A673 (cell line): ENCODE measurements around the gene STAB2. TPM values are rescaled to one million over a fixed set of nuclear protein-coding genes. Genes with fewer than 3 reads are reported as not detected.

Experiments
- BruUV-seq: library from RNA; stranded (reverse); fragments of 400-500 nt; replicated peaks from 2 replicates; lab custom pipeline; 2021; lab: Mats Ljungman, UMichigan
- CTCF ChIA-PET: fragments of 300-600 bp; sonication (Branson Sonifier 250); formaldehyde crosslinking; loops from one replicate; lab custom pipeline; 2022; ENCODE audit warnings: antibody characterized with exemption; lab: Charles Lee
- POLR2A ChIA-PET: fragments of 300-600 bp; sonication (Branson Sonifier 250); formaldehyde crosslinking; loops from one replicate; lab custom pipeline; 2022; ENCODE audit warnings: antibody characterized with exemption; ENCODE audit not compliant: low non-redundant PET; lab: Charles Lee
- DNase-seq: peaks from one replicate; pipeline ENCODE4 v3.0.0-alpha.2; 2015; ENCODE audit warnings: low spot score
- H3K27ac ChIP-seq: fragments of 200-600 bp; sonication (generic); 2 replicates; pipeline ENCODE4 v1.5.1; 2016; ENCODE audit warnings: mixed run types, low read depth, mild to moderate bottlenecking, mixed read lengths, antibody characterized with exemption, low read length; ENCODE audit not compliant: poor library complexity, severe bottlenecking
- H3K27me3 ChIP-seq: fragments of 200-600 bp; sonication (generic); replicated peaks from 2 replicates; pipeline ENCODE4 v1.6.1; 2017; ENCODE audit warnings: mixed run types, low read depth, mild to moderate bottlenecking, mixed read lengths, antibody characterized with exemption, low read length; ENCODE audit not compliant: insufficient read depth, poor library complexity
- H3K36me3 ChIP-seq: fragments of 200-600 bp; sonication (generic); 2 replicates; pipeline ENCODE4 v1.6.1; 2016; ENCODE audit warnings: mixed run types, mild to moderate bottlenecking, mixed read lengths, antibody characterized with exemption, low read length; ENCODE audit not compliant: insufficient read depth, poor library complexity, severe bottlenecking
- H3K4me1 ChIP-seq: fragments of 200-600 bp; sonication (generic); 2 replicates; pipeline ENCODE4 v1.6.1; 2017; ENCODE audit warnings: mixed run types, mild to moderate bottlenecking, mixed read lengths, antibody characterized with exemption, low read length; ENCODE audit not compliant: insufficient read depth, poor library complexity, severe bottlenecking
- H3K4me3 ChIP-seq: fragments of 200-600 bp; sonication (generic); 2 replicates; pipeline ENCODE4 v1.5.1; 2016; ENCODE audit warnings: low read depth, mixed run types, mild to moderate bottlenecking, mixed read lengths, low read length; ENCODE audit not compliant: poor library complexity, severe bottlenecking
- H3K9me3 ChIP-seq: fragments of 200-600 bp; sonication (generic); 2 replicates; pipeline ENCODE4 v1.6.1; 2016; ENCODE audit warnings: mixed run types, low read depth, mild to moderate bottlenecking, mixed read lengths, antibody characterized with exemption, low read length; ENCODE audit not compliant: poor library complexity, severe bottlenecking
- CTCF ChIP-seq: fragments of 300-800, 200-600 bp; sonication (generic); conservative IDR thresholded peaks from 2 replicates; pipeline ENCODE4 v1.5.1; 2017; ENCODE audit warnings: low read depth, mild to moderate bottlenecking, antibody characterized with exemption, low read length, moderate library complexity, mixed read lengths
- EZH2 ChIP-seq: fragments of 200-600 bp; sonication (generic); IDR thresholded peaks from 2 replicates; pipeline ENCODE4 v1.6.1; 2017; ENCODE audit warnings: borderline replicate concordance, low read depth, mild to moderate bottlenecking, mixed read lengths, antibody characterized with exemption, low read length; ENCODE audit not compliant: poor library complexity, severe bottlenecking
- intact Hi-C: fragments of 100-400 bp; cut with micrococcal nuclease; formaldehyde crosslinking; loops from one replicate; pipeline ENCODE4 v1.10.0; 2022; ENCODE audit not compliant: unreplicated experiment
- total RNA-seq: library from RNA; stranded (reverse); gene quantifications from 2 replicates; pipeline ENCODE4 v1.2.3, GENCODE V29; 2021

The STAB2 gene
- total RNA-seq, 1 experiment from 2014 or later = not detected

- Histone ChIP-seq H3K27me3 (no peaks in the 10 kb centered on the region), H3K9me3 (no peaks in the 10 kb centered on the region), H3K27ac (no peak overlapping the region), H3K36me3 (peaks cover 13% of the 10 kb centered on the region), H3K4me1 (no peaks in the 10 kb centered on the region), H3K4me3 (no peak overlapping the region)
- CTCF ChIA-PET = no interaction called here
- no TSS peak for BruUV-seq
- intact Hi-C loops = no loop called here
- TF ChIP-seq EZH2 = no peak
- no peak for TF ChIP-seq CTCF
- no peak for DNase-seq
- POLR2A ChIA-PET = no interaction called here
These were observed 198.4 kb downstream of the STAB2 start for GRCh38 chr12:103785243-103786031.

- H3K4me3 ChIP-seq = no peak overlapping the region
- peaks cover 10% of the 10 kb centered on the region for H3K36me3 ChIP-seq
- intact Hi-C loops = no loop called here
- H3K27me3 ChIP-seq = no peaks in the 10 kb centered on the region
- H3K9me3 ChIP-seq = no peaks in the 10 kb centered on the region
- no peak overlapping the region for H3K27ac ChIP-seq
- ChIA-PET POLR2A (no interaction called here), CTCF (no interaction called here)
- no TSS peak for BruUV-seq
- no peak for TF ChIP-seq CTCF
- TF ChIP-seq EZH2 = no peak
- no peaks in the 10 kb centered on the region for H3K4me1 ChIP-seq
- DNase-seq = no peak
These were observed 199.1 kb downstream of the STAB2 start for GRCh38 chr12:103786201-103786600.

- CTCF ChIA-PET = no interaction called here
These were observed 204.4 kb downstream of the STAB2 start for GRCh38 chr12:103791350-103791920.

More at GRCh38 chr12:103791350-103791920, 204.4 kb downstream of the STAB2 start:
- Histone ChIP-seq H3K4me1 (peaks cover under 1% of the 10 kb centered on the region), H3K4me3 (no peak overlapping the region), H3K9me3 (no peaks in the 10 kb centered on the region), H3K27ac (no peak overlapping the region), H3K27me3 (no peaks in the 10 kb centered on the region), H3K36me3 (peaks cover 22% of the 10 kb centered on the region)
- DNase-seq = no peak
- intact Hi-C loops = no loop called here
- POLR2A ChIA-PET = no interaction called here
- no TSS peak for BruUV-seq
- no peak for TF ChIP-seq EZH2
- no peak for TF ChIP-seq CTCF
